ENCODE results near the gene LYL1. TPM values are rescaled to one million over a fixed set of nuclear protein-coding genes. Genes with fewer than 3 reads are reported as not detected.

LYL1 gene
- total and polyA plus RNA-seq, 9 of the 15 experiments (the other 6 are each of a cell fraction or from before 2014, with no cell fraction given) = 1.3 to 266 (median 34.0) TPM

GRCh38 chr19:13133241-13133870 is 30.7 kb upstream of the LYL1 start:
- intact Hi-C loops (cut with micrococcal nuclease) = no loop called here
- 77% methylated on average over 11 of the region's 12 CpGs for WGBS (ENCODE audit: insufficient coverage, low coverage, missing lambda C conversion rate)
- H3K9ac ChIP-seq (ENCODE audit: insufficient read depth in 1 of 2, low read depth in 2 of 2, low read length in 2 of 2) = no peak overlapping the region; a peak in 1 of 4 replicates
- no peak overlapping the region for H2AFZ ChIP-seq (ENCODE audit: low read depth, low read length)
- POLR2A ChIA-PET = interaction anchor here (1.6 to 3.2 kb wide), 4 partner anchors 13 to 21 kb away, joined by 6 to 17 read pairs (median 13); partner anchors contain the start of genes IER2 and STX10
- H3K4me2 ChIP-seq (ENCODE audit: insufficient read depth, low read length) = no peak overlapping the region
- H3K9me3 ChIP-seq (replicated peaks; ENCODE audit: control insufficient read depth, insufficient read depth, low read depth, low read length) = no peaks in the 10 kb centered on the region
- CTCF ChIA-PET (ENCODE audit: low intra/inter-chr PET ratio) = no interaction called here
- H3K27me3 ChIP-seq (ENCODE audit: control insufficient read depth in 2 of 2, insufficient read depth in 2 of 2, low read length in 2 of 2) = no peaks in the 10 kb centered on the region
- H3K36me3 ChIP-seq (ENCODE audit: control insufficient read depth, insufficient read depth, low read length) = peaks cover 92% of the 10 kb centered on the region
- peaks cover 16 to 34% of the 10 kb centered on the region in 2 experiments for H3K4me1 ChIP-seq (replicated peaks in 1 of 2; ENCODE audit: control insufficient read depth in 2 of 2, insufficient read depth in 2 of 2, low read length in 2 of 2)
- peaks cover 62% of the 10 kb centered on the region for H3K79me2 ChIP-seq (ENCODE audit: control insufficient read depth, insufficient read depth, low read length)
- peaks cover 35% of the 10 kb centered on the region for H4K20me1 ChIP-seq (replicated peaks; ENCODE audit: control insufficient read depth, insufficient read depth, low read length)
- FAIRE-seq = peak; percentile 66
- no peak for ATAC-seq
- TF ChIP-seq NCOR1 (IDR thresholded peaks at IDR 0.05) (no peak), ZSCAN29 (IDR thresholded peaks at IDR 0.05) (no peak), TARDBP (IDR thresholded peaks at IDR 0.05) (no peak), EWSR1 (IDR thresholded peaks at IDR 0.05; ENCODE audit: borderline replicate concordance, low read depth, partially characterized antibody) (no peak), ETS2 (tag; IDR thresholded peaks at IDR 0.05; ENCODE audit: borderline replicate concordance, poor library complexity, severe bottlenecking) (no peak), PTBP1 (IDR thresholded peaks at IDR 0.05; ENCODE audit: low read depth, low read length) (no peak), POLR2AphosphoS5 (IDR thresholded peaks at IDR 0.05; ENCODE audit: control insufficient read depth, insufficient read depth, low read depth, low read length) (no peak), ZBTB1 (CRISPR knock-in tag; IDR thresholded peaks at IDR 0.05; ENCODE audit: borderline replicate concordance, low read depth) (no peak)
- TF ChIP-seq, protein P1, sequence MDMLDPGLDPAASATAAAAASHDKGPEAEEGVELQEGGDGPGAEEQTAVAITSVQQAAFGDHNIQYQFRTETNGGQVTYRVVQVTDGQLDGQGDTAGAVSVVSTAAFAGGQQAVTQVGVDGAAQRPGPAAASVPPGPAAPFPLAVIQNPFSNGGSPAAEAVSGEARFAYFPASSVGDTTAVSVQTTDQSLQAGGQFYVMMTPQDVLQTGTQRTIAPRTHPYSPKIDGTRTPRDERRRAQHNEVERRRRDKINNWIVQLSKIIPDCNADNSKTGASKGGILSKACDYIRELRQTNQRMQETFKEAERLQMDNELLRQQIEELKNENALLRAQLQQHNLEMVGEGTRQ (CRISPR knock-in tag; IDR thresholded peaks at IDR 0.05) = no peak
- in situ Hi-C loops (cut with MboI) = no loop called here
- no peak for DNase-seq (ENCODE audit: extremely low read depth in 1 of 4, low spot score in 3 of 4)
- BruUV-seq (replicated peaks) = no TSS peak
- H3K4me3 ChIP-seq = no peak overlapping the region
- no peak overlapping the region for H3K27ac ChIP-seq (ENCODE audit: extremely low read depth, low read depth, low read length)
- H3K9me1 ChIP-seq (ENCODE audit: control insufficient read depth, insufficient read depth, low read length) = no peaks in the 10 kb centered on the region

All from K562 (cell line).